Measurements from ENCODE around the gene PTGDS. TPM values are rescaled to one million over a fixed set of nuclear protein-coding genes. Genes with fewer than 3 reads are reported as not detected.
A peak's percentile ranks its signal among the peaks of the same experiment; 100 is the strongest.

Gene PTGDS
- total RNA-seq, 3 donors from 2014 or later (not counting 1 experiment from before 2014, with no cell fraction given): 157 to 361 (median 296) TPM

DNA sequence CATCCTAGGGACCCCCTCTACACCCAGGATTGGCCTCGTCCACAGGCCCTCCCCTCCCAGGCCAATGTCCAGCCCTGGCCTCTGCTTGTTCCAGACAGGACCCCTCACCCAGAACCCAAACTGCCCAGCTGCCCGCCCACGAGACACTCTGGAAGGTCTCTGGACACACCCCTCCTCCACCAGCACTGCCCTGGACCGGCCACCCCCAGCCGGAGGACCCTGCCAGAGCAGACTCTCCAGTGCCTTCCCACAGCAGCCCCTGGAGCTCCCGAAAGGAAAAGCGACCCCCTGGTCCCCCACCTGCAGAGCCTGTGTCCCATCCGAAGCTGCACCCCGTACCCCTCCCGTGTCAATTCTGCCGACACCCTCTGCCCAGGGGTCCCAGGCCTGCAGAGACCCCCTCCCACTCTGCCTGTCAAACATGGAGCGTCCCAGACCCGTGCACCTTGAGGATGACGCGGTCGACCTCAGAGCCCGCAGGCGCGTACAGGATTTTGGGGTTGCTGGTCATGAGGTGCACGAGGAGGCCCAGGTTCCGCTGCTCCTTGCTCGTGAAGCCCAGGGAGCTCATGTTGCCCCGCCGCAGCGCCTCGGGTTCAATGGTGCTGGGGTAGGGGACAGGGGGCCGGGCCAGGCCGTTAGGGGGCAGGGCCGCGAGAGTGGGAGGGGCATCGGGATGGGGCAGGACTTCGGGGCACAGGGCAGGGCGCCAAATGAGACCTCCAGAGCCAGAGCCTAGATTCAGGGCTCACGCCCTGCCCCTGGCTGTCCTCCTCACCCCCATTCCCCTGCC, 42.8 kb downstream of the PTGDS start:
- Mint-ChIP-seq H3K4me1 (peaks cover 0 to 13% of the 10 kb centered on the region in 2 donors), H3K27me3 (ENCODE audit: low read depth in 2 of 2) (no peaks in the 10 kb centered on the region), H3K36me3 (no peaks in the 10 kb centered on the region), H3K4me3 (no peak overlapping the region), H3K27ac (no peak overlapping the region), H3K9me3 (no peaks in the 10 kb centered on the region)
- intact Hi-C loops (cut with micrococcal nuclease): no loop called here
- H3K36me3 ChIP-seq (ENCODE audit: control insufficient read depth, insufficient read depth, low read length): peaks cover 52% of the 10 kb centered on the region
- no peak overlapping the region for H3K27ac ChIP-seq (ENCODE audit: low read length)
- H3K4me1 ChIP-seq (ENCODE audit: control insufficient read depth, insufficient read depth, low read length): peaks cover 14% of the 10 kb centered on the region
- no peak overlapping the region for H3K4me3 ChIP-seq (ENCODE audit: low read length)
- no peaks in the 10 kb centered on the region for H3K9me3 ChIP-seq (ENCODE audit: control insufficient read depth, insufficient read depth, low read length)
- ATAC-seq (no peak), DNase-seq (no peak)
- TF ChIP-seq CTCF (IDR thresholded peaks at IDR 0.05): no peak
- WGBS (ENCODE audit: insufficient coverage): 97% methylated on average over 34 of the region's 34 CpGs
- no peaks in the 10 kb centered on the region for H3K27me3 ChIP-seq (ENCODE audit: control insufficient read depth, insufficient read depth, low read length)

DNA sequence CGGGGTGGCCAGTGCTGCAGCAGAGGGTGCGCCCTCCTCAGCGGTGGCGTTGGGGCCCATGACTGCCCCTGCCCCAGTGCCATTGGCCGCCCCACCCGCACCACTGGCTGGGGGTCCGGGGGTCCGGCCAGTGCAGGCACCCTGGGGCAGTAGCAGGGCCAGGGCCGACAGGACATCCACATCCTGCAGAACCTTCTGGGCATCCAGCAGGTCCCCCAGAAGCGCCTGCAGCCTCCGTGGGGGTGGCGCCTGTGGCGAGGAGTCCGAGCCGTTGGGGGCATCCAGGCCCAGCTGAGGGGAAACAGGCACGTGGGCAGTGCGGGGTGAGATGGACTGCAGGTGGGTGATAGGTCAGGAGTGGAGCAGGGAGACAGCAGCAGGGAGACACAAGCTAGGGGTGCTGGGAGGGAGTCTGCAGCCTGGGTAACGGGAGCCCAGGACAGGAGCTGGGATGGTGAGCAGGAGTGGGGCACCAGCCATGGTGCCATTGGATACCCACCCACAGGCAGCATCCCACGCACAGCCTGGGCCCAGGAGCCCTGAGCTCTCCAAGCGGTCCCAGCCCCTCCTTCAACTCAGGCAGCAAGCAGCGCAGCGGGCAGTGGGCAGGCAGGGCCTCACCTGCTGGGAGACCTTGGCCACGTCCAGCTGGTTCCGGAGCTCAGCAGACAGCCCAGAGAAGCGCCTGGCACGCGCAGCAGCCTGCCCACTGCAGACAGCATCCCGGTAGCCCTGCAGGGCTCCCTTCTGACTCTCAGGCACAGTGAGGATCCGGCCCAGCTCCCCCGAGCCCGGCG, 43.7 kb downstream of the PTGDS start:
- no peaks in the 10 kb centered on the region for H3K9me3 Mint-ChIP-seq
- H3K27me3 ChIP-seq (ENCODE audit: control insufficient read depth, insufficient read depth, low read length): no peaks in the 10 kb centered on the region
- no peak overlapping the region for H3K27ac Mint-ChIP-seq
- DNase-seq (no peak), ATAC-seq (no peak)
- TF ChIP-seq CTCF (IDR thresholded peaks at IDR 0.05): no peak
- no peak overlapping the region for H3K4me3 ChIP-seq (ENCODE audit: low read length)
- H3K4me1 ChIP-seq (ENCODE audit: control insufficient read depth, insufficient read depth, low read length): peaks cover 23% of the 10 kb centered on the region
- peaks cover 0 to 16% of the 10 kb centered on the region in 2 donors for H3K4me1 Mint-ChIP-seq
- H3K36me3 Mint-ChIP-seq: no peaks in the 10 kb centered on the region
- no peak overlapping the region for H3K27ac ChIP-seq (ENCODE audit: low read length)
- intact Hi-C loops (cut with micrococcal nuclease): no loop called here
- H3K4me3 Mint-ChIP-seq: no peak overlapping the region
- H3K36me3 ChIP-seq (ENCODE audit: control insufficient read depth, insufficient read depth, low read length): peaks cover 46% of the 10 kb centered on the region
- no peaks in the 10 kb centered on the region for H3K9me3 ChIP-seq (ENCODE audit: control insufficient read depth, insufficient read depth, low read length)
- 97% methylated on average over 32 of the region's 32 CpGs for WGBS (ENCODE audit: insufficient coverage)
- no peaks in the 10 kb centered on the region for H3K27me3 Mint-ChIP-seq (ENCODE audit: low read depth in 2 of 2)

GRCh38 chr9:137021568-137021978, 44.3 kb downstream of the PTGDS start:
- no peaks in the 10 kb centered on the region for H3K36me3 Mint-ChIP-seq
- H3K27me3 ChIP-seq (ENCODE audit: control insufficient read depth, insufficient read depth, low read length): no peaks in the 10 kb centered on the region
- WGBS (ENCODE audit: insufficient coverage): 95% methylated on average over 6 of the region's 6 CpGs
- no peak for TF ChIP-seq CTCF (IDR thresholded peaks at IDR 0.05)
- H3K27ac Mint-ChIP-seq: peak overlapping the region in 1 of 2 donors; percentile 72
- H3K4me3 ChIP-seq (ENCODE audit: low read length): no peak overlapping the region
- DNase-seq (no peak), ATAC-seq (no peak)
- intact Hi-C loops (cut with micrococcal nuclease): no loop called here
- H3K4me3 Mint-ChIP-seq: no peak overlapping the region
- no peak overlapping the region for H3K27ac ChIP-seq (ENCODE audit: low read length)
- H3K4me1 ChIP-seq (ENCODE audit: control insufficient read depth, insufficient read depth, low read length): peaks cover 29% of the 10 kb centered on the region
- peaks cover under 1 to 22% of the 10 kb centered on the region in 2 donors for H3K4me1 Mint-ChIP-seq
- no peaks in the 10 kb centered on the region for H3K9me3 ChIP-seq (ENCODE audit: control insufficient read depth, insufficient read depth, low read length)
- H3K36me3 ChIP-seq (ENCODE audit: control insufficient read depth, insufficient read depth, low read length): peaks cover 40% of the 10 kb centered on the region
- no peaks in the 10 kb centered on the region for H3K27me3 Mint-ChIP-seq (ENCODE audit: low read depth in 2 of 2)
- H3K9me3 Mint-ChIP-seq: no peaks in the 10 kb centered on the region

Measured in natural killer cell (primary cell).